IMR-90 (cell line): ENCODE measurements around the gene WIPF1. TPM values are rescaled to one million over a fixed set of nuclear protein-coding genes. Genes with fewer than 3 reads are reported as not detected.

Experiments used
- ATAC-seq: fragments of 200-7000 bp; cut with Tn5 transposase; 2 replicates; pipeline ENCODE4 v1.9.1; 2020; ENCODE audit warnings: low read depth, mild to moderate bottlenecking, moderate library complexity
- BruUV-seq: library from RNA; stranded (reverse); fragments of 400-500 nt; replicated peaks from 2 replicates; lab custom pipeline; 2021; lab: Mats Ljungman, UMichigan
- CTCF ChIA-PET: fragments of 300-600 bp; formaldehyde crosslinking; extraction: SDS; loops from one replicate; lab custom pipeline; 2021; ENCODE audit warnings: antibody characterized with exemption; lab: Yijun Ruan, JAX
- POLR2A ChIA-PET: fragments of 300-600 bp; sonication (Branson Sonifier 250); formaldehyde crosslinking; loops from one replicate; lab custom pipeline; 2022; ENCODE audit warnings: antibody characterized with exemption; ENCODE audit not compliant: unreplicated experiment; lab: Charles Lee
- DNase-seq: peaks from one replicate; pipeline ENCODE4 v3.0.0; 2013
- H2AFZ ChIP-seq: replicated peaks from 2 replicates; pipeline ENCODE3; 2013; ENCODE audit warnings: low read length, mild to moderate bottlenecking; ENCODE audit not compliant: poor library complexity
- H2AK5ac ChIP-seq: 2 replicates; pipeline ENCODE4 v1.6.1; 2013; ENCODE audit warnings: low read depth, low read length, inconsistent platforms
- H2AK9ac ChIP-seq: replicated peaks from 2 replicates; pipeline ENCODE3; 2013; ENCODE audit warnings: mild to moderate bottlenecking, low read depth, low read length, moderate library complexity; ENCODE audit not compliant: poor library complexity
- H2BK120ac ChIP-seq: 2 replicates; pipeline ENCODE4 v1.6.1; 2013; ENCODE audit warnings: low read depth, low read length, inconsistent platforms
- H2BK15ac ChIP-seq: 3 replicates; pipeline ENCODE4 v1.6.1; 2013; ENCODE audit warnings: low read depth, low read length, inconsistent platforms
- H2BK20ac ChIP-seq: 2 replicates; pipeline ENCODE4 v1.6.1; 2013; ENCODE audit warnings: low read depth, mild to moderate bottlenecking, inconsistent platforms, low read length, moderate library complexity
- H2BK5ac ChIP-seq: 2 replicates; pipeline ENCODE4 v1.6.1; 2013; ENCODE audit warnings: mild to moderate bottlenecking, low read depth, low read length, inconsistent platforms; ENCODE audit not compliant: poor library complexity, severe bottlenecking
- H3K14ac ChIP-seq: replicated peaks from 2 replicates; pipeline ENCODE4 v1.6.1; 2013; ENCODE audit warnings: low read depth, low read length, inconsistent platforms
- H3K18ac ChIP-seq: 2 replicates; pipeline ENCODE4 v1.6.1; 2013; ENCODE audit warnings: low read depth, low read length, control low read depth
- H3K23ac ChIP-seq: 2 replicates; pipeline ENCODE4 v1.6.1; 2013; ENCODE audit warnings: low read depth, low read length, inconsistent platforms
- H3K27ac ChIP-seq: 2 replicates; pipeline ENCODE4 v1.5.1; 2013; ENCODE audit warnings: mild to moderate bottlenecking, control low read depth, low read length; ENCODE audit not compliant: insufficient read depth
- H3K27me3 ChIP-seq: 2 replicates; pipeline ENCODE4 v1.6.1; 2013; ENCODE audit warnings: low read length; ENCODE audit not compliant: control insufficient read depth, insufficient read depth
- H3K36me3 ChIP-seq: 2 replicates; pipeline ENCODE4 v1.6.1; 2013; ENCODE audit warnings: low read length, mixed read lengths; ENCODE audit not compliant: control insufficient read depth, insufficient read depth
- H3K4ac ChIP-seq: 2 replicates; pipeline ENCODE4 v1.6.1; 2013; ENCODE audit warnings: low read depth, low read length, inconsistent platforms
- H3K4me1 ChIP-seq: 2 replicates; pipeline ENCODE4 v1.6.1; 2013; ENCODE audit warnings: low read length, mixed read lengths; ENCODE audit not compliant: control insufficient read depth, insufficient read depth
- H3K4me2 ChIP-seq: 2 replicates; pipeline ENCODE4 v1.6.1; 2013; ENCODE audit warnings: low read depth, mild to moderate bottlenecking, control low read depth, low read length, moderate library complexity
- H3K4me3 ChIP-seq: 2 replicates; pipeline ENCODE4 v1.5.1; 2013; ENCODE audit warnings: low read depth, mild to moderate bottlenecking, control low read depth, low read length, moderate library complexity; ENCODE audit not compliant: insufficient read depth
- H3K56ac ChIP-seq: 2 replicates; pipeline ENCODE4 v1.6.1; 2013; ENCODE audit warnings: low read length, inconsistent platforms; ENCODE audit not compliant: insufficient read depth; ENCODE audit errors: extremely low read depth
- H3K79me1 ChIP-seq, 2 experiments: 2 replicates each; pipeline ENCODE4 v1.6.1; 2013; ENCODE audit warnings: low read length in 2 of 2, inconsistent platforms in 1 of 2, low read depth in 1 of 2
- H3K9ac ChIP-seq: 2 replicates; pipeline ENCODE4 v1.6.1; 2013; ENCODE audit warnings: low read depth, low read length, control low read depth
- H3K9me1 ChIP-seq: 2 replicates; pipeline ENCODE4 v1.6.1; 2013; ENCODE audit warnings: low read length, inconsistent platforms; ENCODE audit not compliant: insufficient read depth
- H3K9me3 ChIP-seq: 2 replicates; pipeline ENCODE4 v1.6.1; 2013; ENCODE audit warnings: low read length; ENCODE audit not compliant: control insufficient read depth, insufficient read depth
- H4K20me1 ChIP-seq: 2 replicates; pipeline ENCODE4 v1.6.1; 2013; ENCODE audit warnings: low read length, inconsistent platforms; ENCODE audit not compliant: insufficient read depth
- H4K5ac ChIP-seq: 2 replicates; pipeline ENCODE4 v1.6.1; 2013; ENCODE audit warnings: mild to moderate bottlenecking, low read depth, low read length, control low read depth
- H4K8ac ChIP-seq, 2 experiments: 2 replicates each; pipeline ENCODE4 v1.6.1; 2013; ENCODE audit warnings: low read depth in 2 of 2, low read length in 2 of 2, control low read depth in 1 of 2, inconsistent platforms in 1 of 2
- H4K91ac ChIP-seq: 2 replicates; pipeline ENCODE4 v1.6.1; 2013; ENCODE audit warnings: low read depth, low read length, inconsistent platforms; ENCODE audit not compliant: insufficient read depth
- BHLHE40 ChIP-seq: fragments of 150-350 bp; IDR thresholded peaks from 2 replicates; pipeline ENCODE4 v1.6.1; 2016; ENCODE audit warnings: mild to moderate bottlenecking, low read depth, low read length
- CEBPB ChIP-seq: IDR thresholded peaks from 2 replicates; pipeline ENCODE4 v1.6.1; 2012; ENCODE audit warnings: low read depth, low read length, improper control_type of control experiment
- CHD1 ChIP-seq: IDR thresholded peaks from 2 replicates; pipeline ENCODE4 v1.6.1; 2012; ENCODE audit warnings: low read depth, low read length, improper control_type of control experiment
- ELK1 ChIP-seq: fragments of 150-350 bp; IDR thresholded peaks from 2 replicates; pipeline ENCODE4 v1.6.1; 2016; ENCODE audit warnings: low read depth, mild to moderate bottlenecking, low read length, moderate library complexity, borderline replicate concordance
- FOS ChIP-seq: fragments of 150-350 bp; IDR thresholded peaks from 2 replicates; pipeline ENCODE4 v1.6.1; 2016; ENCODE audit warnings: low read depth, low read length
- MAZ ChIP-seq: IDR thresholded peaks from 2 replicates; pipeline ENCODE4 v1.6.1; 2012; ENCODE audit warnings: low read depth, mild to moderate bottlenecking, low read length, improper control_type of control experiment, moderate library complexity, borderline replicate concordance
- MXI1 ChIP-seq: IDR thresholded peaks from 2 replicates; pipeline ENCODE4 v1.6.1; 2012; ENCODE audit warnings: low read depth, mild to moderate bottlenecking, low read length, moderate library complexity, borderline replicate concordance
- NFE2L2 ChIP-seq: fragments of 150-350 bp; IDR thresholded peaks from 2 replicates; pipeline ENCODE4 v1.6.1; 2016; ENCODE audit warnings: low read depth, mild to moderate bottlenecking, low read length
- POLR2A ChIP-seq: IDR thresholded peaks from 2 replicates; pipeline ENCODE4 v1.6.1; 2012; ENCODE audit warnings: mild to moderate bottlenecking, low read depth, low read length
- RAD21 ChIP-seq: IDR thresholded peaks from 2 replicates; pipeline ENCODE4 v1.6.1; 2012; ENCODE audit warnings: low read length, improper control_type of control experiment
- RCOR1 ChIP-seq: IDR thresholded peaks from 2 replicates; pipeline ENCODE4 v1.6.1; 2012; ENCODE audit warnings: mild to moderate bottlenecking, low read length, improper control_type of control experiment; ENCODE audit not compliant: insufficient replicate concordance
- SMC3 ChIP-seq: fragments of 150-350 bp; IDR thresholded peaks from 2 replicates; pipeline ENCODE4 v1.6.1; 2016; ENCODE audit warnings: low read depth, mild to moderate bottlenecking, antibody characterized with exemption, low read length, moderate library complexity
- WGBS, 2 experiments: methylation state at CpG; one replicate each; pipeline versions ENCODE4 v1.1.5 to v1.1.7; 2013; ENCODE audit warnings: missing lambda C conversion rate in 2 of 2; ENCODE audit not compliant: insufficient read length in 1 of 2; ENCODE audit errors: extremely low coverage in 2 of 2; 5-methylcytosine and 5-hydroxymethylcytosine counted together
- dilution Hi-C: fragments of 300-500 bp; cut with HindIII; formaldehyde crosslinking; loops from one replicate; pipeline ENCODE4 v1.14.3; 2018; ENCODE audit warnings: low sequenced_read_pairs; ENCODE audit not compliant: unreplicated experiment
- in situ Hi-C: fragments of 300-500 bp; cut with MboI; formaldehyde crosslinking; loops from 3 replicates; pipeline ENCODE4 v1.14.3; 2019; ENCODE audit warnings: low sequenced_read_pairs, inconsistent platforms, mixed read lengths
- intact Hi-C: fragments of 100-400 bp; cut with micrococcal nuclease; formaldehyde crosslinking; loops from 2 replicates; pipeline ENCODE4 v1.10.0; 2022
- polyA plus RNA-seq, 3 experiments: library from polyadenylated mRNA; depleted of rRNA; stranded (reverse); fragments of >200 nt; gene quantifications; 2 replicates each; pipeline ENCODE4 v1.2.3, GENCODE V29; 2012; ENCODE audit warnings: low replicate concordance in 1 of 3
- total RNA-seq: library from RNA; depleted of rRNA; stranded (reverse); fragments of >200 nt; gene quantifications from 2 replicates; pipeline ENCODE4 v1.2.3, GENCODE V29; 2012
- TF ChIP-seq, protein P1 (sequence below): fragments of 150-350 bp; IDR thresholded peaks from 2 replicates; pipeline ENCODE4 v1.6.1; 2017; ENCODE audit warnings: mild to moderate bottlenecking, antibody characterized with exemption, low read length, low read depth
- TF ChIP-seq, protein P2 (sequence below): conservative IDR thresholded peaks from 2 replicates; pipeline ENCODE4 v1.5.1; 2012; ENCODE audit warnings: mild to moderate bottlenecking, low read depth, low read length, improper control_type of control experiment

The WIPF1 gene
- total and polyA plus RNA-seq, 2 of the 4 experiments (the other 2 are of a cell fraction) = 2.7 to 13.5 TPM

DNA sequence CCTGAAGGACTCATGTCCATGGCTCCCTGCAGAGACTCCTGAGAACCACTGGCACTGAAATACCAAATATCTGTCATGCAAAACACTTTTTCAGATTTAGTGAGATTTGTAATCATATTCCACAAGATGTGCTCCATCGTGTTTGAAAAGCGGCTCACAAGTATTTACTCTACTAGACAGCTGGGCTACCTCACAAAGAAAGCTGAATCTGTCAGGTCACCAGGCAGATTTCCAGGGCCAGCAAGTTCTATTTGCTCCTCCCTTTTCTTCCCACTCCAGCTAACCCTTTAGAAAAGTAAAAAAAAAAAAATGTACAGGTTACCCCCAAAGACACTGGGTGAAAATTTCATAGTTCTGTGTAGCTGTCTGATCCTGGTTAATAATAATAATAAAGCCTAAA lies 22.9 kb downstream of the WIPF1 start:
- Histone ChIP-seq H4K91ac (no peak overlapping the region), H2BK5ac (no peak overlapping the region), H3K4ac (no peak overlapping the region), H2AK5ac (no peak overlapping the region), H3K4me1 (no peaks in the 10 kb centered on the region; the same call in 1 of the 2 replicates), H3K14ac (no peak overlapping the region), H3K23ac (no peak overlapping the region), H3K9me1 (no peaks in the 10 kb centered on the region), H2BK20ac (no peak overlapping the region), H2BK120ac (no peak overlapping the region), H3K27ac (no peak overlapping the region), H4K5ac (no peak overlapping the region), H3K4me2 (no peak overlapping the region), H3K9me3 (no peaks in the 10 kb centered on the region), H3K18ac (no peak overlapping the region), H2BK15ac (no peak overlapping the region), H3K36me3 (peaks cover 21% of the 10 kb centered on the region), H2AFZ (no peak overlapping the region), H3K56ac (no peak overlapping the region), H2AK9ac (no peak overlapping the region), H3K9ac (no peak overlapping the region), H4K20me1 (no peaks in the 10 kb centered on the region), H3K79me1 (no peaks in the 10 kb centered on the region; a peak in 1 of 4 replicates), H3K27me3 (no peaks in the 10 kb centered on the region), H4K8ac (no peak overlapping the region), H3K4me3 (no peak overlapping the region)
- WGBS, 2 experiments = no CpG with 5 or more reads among the region's 2 CpGs
- dilution Hi-C loops = no loop called here
- in situ Hi-C loops = loop anchor here (5.0 kb wide), 1 partner anchor 118 kb away; no protein-coding TSS in a partner anchor
- ChIA-PET POLR2A (no interaction called here), CTCF (interaction anchor here (0.6 kb wide), 2 partner anchors 123 to 671 kb away, joined by 3 to 5 read pairs; no protein-coding TSS in a partner anchor)
- intact Hi-C loops = no loop called here
- DNase-seq = peak; percentile 62
- BruUV-seq = no TSS peak
- TF ChIP-seq NFE2L2 (no peak), CHD1 (no peak), CEBPB (no peak), FOS (no peak), MAZ (no peak), MXI1 (no peak), POLR2A (no peak), BHLHE40 (no peak), RCOR1 (no peak), SMC3 (no peak), ELK1 (no peak), RAD21 (no peak)
- TF ChIP-seq, protein P1, sequence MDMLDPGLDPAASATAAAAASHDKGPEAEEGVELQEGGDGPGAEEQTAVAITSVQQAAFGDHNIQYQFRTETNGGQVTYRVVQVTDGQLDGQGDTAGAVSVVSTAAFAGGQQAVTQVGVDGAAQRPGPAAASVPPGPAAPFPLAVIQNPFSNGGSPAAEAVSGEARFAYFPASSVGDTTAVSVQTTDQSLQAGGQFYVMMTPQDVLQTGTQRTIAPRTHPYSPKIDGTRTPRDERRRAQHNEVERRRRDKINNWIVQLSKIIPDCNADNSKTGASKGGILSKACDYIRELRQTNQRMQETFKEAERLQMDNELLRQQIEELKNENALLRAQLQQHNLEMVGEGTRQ = no peak
- TF ChIP-seq, protein P2, sequence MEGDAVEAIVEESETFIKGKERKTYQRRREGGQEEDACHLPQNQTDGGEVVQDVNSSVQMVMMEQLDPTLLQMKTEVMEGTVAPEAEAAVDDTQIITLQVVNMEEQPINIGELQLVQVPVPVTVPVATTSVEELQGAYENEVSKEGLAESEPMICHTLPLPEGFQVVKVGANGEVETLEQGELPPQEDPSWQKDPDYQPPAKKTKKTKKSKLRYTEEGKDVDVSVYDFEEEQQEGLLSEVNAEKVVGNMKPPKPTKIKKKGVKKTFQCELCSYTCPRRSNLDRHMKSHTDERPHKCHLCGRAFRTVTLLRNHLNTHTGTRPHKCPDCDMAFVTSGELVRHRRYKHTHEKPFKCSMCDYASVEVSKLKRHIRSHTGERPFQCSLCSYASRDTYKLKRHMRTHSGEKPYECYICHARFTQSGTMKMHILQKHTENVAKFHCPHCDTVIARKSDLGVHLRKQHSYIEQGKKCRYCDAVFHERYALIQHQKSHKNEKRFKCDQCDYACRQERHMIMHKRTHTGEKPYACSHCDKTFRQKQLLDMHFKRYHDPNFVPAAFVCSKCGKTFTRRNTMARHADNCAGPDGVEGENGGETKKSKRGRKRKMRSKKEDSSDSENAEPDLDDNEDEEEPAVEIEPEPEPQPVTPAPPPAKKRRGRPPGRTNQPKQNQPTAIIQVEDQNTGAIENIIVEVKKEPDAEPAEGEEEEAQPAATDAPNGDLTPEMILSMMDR = no peak
- ATAC-seq = no peak
